SKM-1 (cell line): Measurements from ENCODE around the gene ATF1.

Experiments used
- DNase-seq: peaks from one replicate; lab custom pipeline; 2025; ENCODE audit not compliant: unreplicated experiment; lab: John Stamatoyannopoulos, UW

The ATF1 gene

GRCh38 chr12:50763639-50764285 lies at the start of gene ATF1:
Gene ATF1 (plus strand): TSS chr12:50764101. CDS start chr12:50780146, 16,045 bp downstream.
- peak; percentile 44 for DNase-seq

DNA sequence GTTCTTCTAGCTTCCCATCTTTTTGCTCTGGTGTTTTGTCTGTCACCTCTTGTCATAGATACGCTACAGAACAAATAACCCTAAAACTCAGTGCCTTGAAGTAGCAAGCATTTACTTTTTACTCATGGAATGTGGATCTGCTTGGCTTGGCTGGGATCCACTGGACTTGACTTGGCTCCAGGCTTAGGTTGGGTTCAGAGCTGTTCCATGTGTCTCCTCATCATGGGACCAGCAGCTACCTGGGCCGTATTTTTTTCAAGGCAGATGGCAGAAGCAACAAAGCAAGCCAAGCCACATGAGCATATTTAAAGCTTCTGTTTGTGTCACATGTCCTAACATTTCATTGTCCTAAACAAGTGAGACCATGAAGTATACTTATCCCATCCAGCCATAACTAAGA lies 48.7 kb upstream of the ATF1 start:
- no peak for DNase-seq

DNA sequence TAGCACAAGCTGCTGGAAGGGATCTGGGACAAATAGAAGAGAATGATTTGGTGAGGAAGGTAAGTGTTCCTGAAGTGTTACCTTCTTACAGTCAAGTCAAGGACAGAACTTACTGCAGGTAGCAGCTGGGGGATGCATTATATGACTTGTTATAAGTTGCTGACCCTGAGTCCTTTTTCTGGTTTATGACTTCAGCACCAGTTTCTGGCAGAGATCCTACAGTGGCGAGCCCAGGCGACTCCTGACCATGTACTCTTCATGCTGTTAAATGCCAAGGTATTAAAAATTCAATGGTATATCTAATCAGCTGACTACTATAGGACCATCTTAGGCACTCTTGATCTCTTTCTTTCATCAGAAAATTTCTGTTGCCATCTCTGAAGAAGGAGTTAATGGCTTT lies 45.1 kb upstream of the ATF1 start:
- DNase-seq, result no peak

GRCh38 chr12:50720085-50720484 lies 43.8 kb upstream of the ATF1 start:
- no peak for DNase-seq

DNA sequence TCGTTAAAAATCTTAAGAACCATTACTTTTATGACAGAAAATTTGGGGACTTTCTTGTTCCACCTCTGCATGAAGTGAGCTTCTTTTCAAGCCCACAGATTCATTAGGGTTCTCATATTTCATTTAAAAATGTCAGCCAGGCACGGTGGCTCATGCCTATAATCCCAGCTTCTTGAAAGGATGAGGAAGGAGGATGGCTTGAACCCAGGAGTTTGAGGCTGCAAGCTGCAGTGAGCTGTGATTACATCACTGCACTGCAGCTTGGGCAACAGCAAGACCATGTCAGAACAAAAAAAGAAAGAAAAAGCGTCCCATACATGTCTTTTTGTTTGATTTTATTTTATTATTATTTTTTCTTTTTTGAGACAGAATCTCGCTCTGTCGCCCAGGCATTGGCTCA lies 43.4 kb upstream of the ATF1 start:
- DNase-seq, result no peak

- no peak for DNase-seq
Observed at GRCh38 chr12:50723865-50724264, 40.0 kb upstream of the ATF1 start.

GRCh38 chr12:50725011-50725942 lies 38.6 kb upstream of the ATF1 start:
- no peak for DNase-seq

DNA sequence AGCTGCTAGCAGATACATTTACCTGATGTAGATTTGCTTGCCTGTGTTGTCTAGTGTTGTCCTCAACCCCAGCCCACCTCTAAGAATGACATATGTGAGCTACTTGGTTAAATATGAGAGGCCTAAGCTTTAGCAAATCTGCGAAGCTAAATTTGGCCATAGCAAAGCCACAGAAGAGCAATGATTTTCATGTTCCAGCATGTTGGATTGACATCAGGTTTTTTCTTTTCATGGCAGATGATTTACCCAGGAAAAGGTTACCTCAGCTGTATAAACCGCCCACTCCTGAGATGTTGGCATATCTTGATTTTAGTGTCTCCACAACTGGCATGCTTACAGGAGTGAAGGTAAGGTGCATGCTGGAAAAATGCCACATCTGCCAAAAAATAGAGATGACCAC lies 36.4 kb upstream of the ATF1 start:
- no peak for DNase-seq

GRCh38 chr12:50728417-50728816 lies 35.5 kb upstream of the ATF1 start:
- DNase-seq, result no peak

- DNase-seq, result no peak
Observed at GRCh38 chr12:50728841-50729240, 35.1 kb upstream of the ATF1 start.

DNA sequence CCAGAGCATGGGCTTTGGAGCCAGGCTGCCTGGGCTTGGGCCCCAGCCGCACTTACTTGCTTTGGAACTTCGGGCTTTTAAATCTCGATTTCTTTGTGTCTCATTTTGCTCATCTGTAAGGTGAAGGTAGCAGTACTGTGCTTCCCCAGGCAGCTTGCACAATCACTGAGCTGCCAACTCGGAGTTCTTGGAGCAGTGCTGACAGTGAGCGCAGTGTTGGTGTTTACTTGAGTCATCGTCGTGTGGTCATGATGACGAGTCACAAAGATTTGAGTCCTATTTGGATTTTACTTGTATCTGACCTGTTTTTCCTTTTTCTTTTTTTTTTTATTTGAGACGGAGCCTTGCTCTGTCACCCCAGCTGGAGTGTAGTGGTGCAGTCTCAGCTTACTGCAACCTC lies 31.3 kb upstream of the ATF1 start:
- no peak for DNase-seq

DNA sequence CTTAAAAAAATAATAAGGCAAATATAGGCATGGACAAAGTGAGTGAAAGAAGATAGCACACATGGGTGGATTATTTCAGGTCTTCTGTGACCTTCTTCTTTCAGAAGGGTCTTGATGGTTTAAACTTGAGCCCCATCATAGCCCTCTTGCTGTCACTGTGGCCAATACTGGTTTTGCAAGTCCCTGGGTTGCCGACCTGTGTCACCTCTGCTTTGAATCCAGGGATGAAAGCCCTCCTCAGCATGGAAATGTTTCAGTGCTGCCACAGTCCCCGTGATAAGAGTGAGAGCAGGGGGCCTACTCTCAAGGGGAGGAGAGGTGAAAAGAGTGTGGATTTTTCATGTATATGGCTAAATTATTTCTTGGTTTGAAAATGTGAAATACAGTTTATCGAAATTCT lies 30.2 kb upstream of the ATF1 start:
- DNase-seq, result no peak

- DNase-seq, result no peak
Observed at GRCh38 chr12:50734409-50735263, 29.3 kb upstream of the ATF1 start.

DNA sequence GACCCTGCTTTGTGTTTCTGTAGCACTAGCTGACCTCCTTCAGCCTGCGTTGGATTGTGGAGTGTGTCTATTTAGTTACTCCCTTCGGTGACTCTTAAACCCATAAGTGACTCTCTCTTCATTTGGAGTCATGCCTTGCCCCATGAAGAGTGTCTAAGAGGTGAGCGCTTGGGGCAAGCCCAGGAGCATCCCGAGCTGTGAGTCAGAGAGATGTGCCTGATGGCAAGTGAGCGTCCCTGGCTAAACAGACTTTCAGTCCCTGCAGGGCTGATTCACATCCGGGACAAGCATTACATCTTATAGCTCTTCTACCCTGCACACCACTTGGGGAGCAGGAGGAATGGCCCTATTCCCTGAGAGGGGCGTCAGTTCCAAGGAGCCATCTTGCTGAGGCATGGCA lies 24.3 kb upstream of the ATF1 start:
- DNase-seq, result no peak

DNA sequence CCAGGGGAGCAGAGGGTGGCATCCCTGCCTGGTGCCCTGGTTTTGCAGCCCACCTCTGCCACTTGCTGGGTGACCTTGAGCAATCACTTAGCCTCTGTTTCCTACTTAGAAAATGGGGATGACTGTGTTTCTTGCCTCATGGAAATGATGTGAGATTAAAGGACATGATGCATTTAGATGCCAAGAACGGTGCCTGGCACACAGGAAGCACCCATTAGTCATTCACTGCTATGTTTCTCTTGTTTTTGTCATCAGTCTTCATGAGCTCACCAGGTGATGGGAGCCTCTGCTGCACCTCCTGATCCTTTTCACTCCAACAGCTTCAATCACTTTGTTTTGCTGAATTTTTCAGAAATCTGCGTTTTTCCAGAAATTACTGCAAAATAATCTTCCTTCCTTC lies 23.6 kb upstream of the ATF1 start:
- DNase-seq, result no peak

DNA sequence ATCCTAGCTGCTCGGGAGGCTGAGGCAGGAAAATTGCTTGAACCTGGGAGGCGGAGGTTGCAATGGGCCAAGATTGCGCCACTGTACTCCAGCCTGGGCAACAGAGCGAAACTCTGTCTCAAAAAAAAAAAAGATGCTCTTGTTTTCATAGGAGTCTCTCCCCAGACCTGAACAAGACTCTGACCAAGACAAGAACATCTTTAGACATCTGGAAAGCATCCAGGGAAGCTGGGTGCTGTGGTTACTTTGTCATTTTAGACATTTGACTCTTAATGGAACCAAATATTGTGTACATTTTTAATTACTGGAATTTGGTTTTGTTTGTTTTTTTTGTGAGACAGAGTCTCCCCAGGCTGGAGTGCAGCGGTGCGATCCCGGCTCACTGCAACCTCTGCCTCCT lies 21.1 kb upstream of the ATF1 start:
- no peak for DNase-seq

- DNase-seq, result peak; percentile 64
Observed at GRCh38 chr12:50745861-50746260, 18.0 kb upstream of the ATF1 start.

- no peak for DNase-seq
Observed at GRCh38 chr12:50746431-50746830, 17.5 kb upstream of the ATF1 start.

- no peak for DNase-seq
Observed at GRCh38 chr12:50747817-50748216, 16.1 kb upstream of the ATF1 start.

DNA sequence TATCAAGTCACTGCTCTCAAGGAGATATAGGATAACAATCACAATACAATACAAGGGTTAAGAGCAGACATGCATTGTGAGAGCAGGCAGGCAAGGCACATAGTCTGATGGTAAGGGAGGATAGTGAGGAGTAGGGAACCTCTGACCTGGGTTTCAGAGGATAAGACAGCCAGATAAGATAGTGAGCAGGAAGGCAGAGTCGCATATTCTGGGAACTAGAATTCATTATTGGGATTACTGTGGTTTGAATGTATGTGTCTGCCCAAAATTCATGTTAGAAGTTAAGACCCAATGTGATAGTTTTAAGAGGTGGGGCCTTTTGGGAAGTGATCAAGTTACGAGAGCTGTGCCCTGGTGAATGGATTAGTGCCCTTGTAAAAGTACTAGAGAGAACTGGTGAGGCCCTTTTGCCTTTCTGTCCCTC lies 14.4 kb upstream of the ATF1 start:
- no peak for DNase-seq

DNA sequence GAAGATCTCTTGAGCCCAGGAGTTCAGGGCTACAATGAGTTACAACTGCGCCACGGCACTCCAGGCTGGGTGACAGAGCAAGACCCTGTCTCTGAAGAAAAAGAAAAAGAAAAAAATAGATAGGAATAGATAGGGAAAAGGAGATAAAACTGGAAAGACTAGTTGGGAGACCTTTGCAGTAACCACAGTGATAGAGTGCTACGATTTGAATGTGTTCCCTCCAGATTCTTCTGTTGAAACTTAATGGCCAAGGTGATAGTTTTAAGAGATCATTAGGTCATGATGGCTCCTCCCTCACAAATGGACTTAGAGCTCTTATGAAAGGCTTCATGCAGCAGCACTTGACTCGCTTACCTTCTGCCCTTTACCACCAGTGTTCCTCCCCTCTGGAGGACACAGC lies 13.5 kb upstream of the ATF1 start:
- no peak for DNase-seq
